Liver (tissue), 9 donors: ENCODE data around the gene DNAH5. TPM values are rescaled to one million over a fixed set of nuclear protein-coding genes. Genes with fewer than 3 reads are reported as not detected.

Source experiments
- DNase-seq: peaks from one replicate; pipeline ENCODE4 v3.0.0-alpha.2; 2017; ENCODE audit warnings: low spot score
- H3K27ac ChIP-seq, 2 donors: one replicate each; pipeline ENCODE4 v1.7.0; 2013; ENCODE audit warnings: inconsistent platforms in 2 of 2, low read length in 2 of 2, control low read depth in 1 of 2, low read depth in 1 of 2, mild to moderate bottlenecking in 1 of 2
- H3K27me3 ChIP-seq, 4 donors: one replicate each; pipeline versions ENCODE4 v1.6.1 to v1.7.0; 2013; ENCODE audit warnings: low read length in 3 of 4, inconsistent platforms in 1 of 4, mild to moderate bottlenecking in 1 of 4, moderate library complexity in 1 of 4; ENCODE audit not compliant: control insufficient read depth in 4 of 4, insufficient read depth in 4 of 4
- H3K36me3 ChIP-seq, 4 donors: one replicate each; pipeline versions ENCODE4 v1.6.1 to v1.7.0; 2013; ENCODE audit warnings: low read length in 3 of 4, mild to moderate bottlenecking in 3 of 4, low read depth in 1 of 4, moderate library complexity in 1 of 4; ENCODE audit not compliant: control insufficient read depth in 4 of 4, insufficient read depth in 3 of 4
- H3K4me1 ChIP-seq, 4 donors: one replicate each; pipeline versions ENCODE4 v1.6.1 to v1.7.0; 2013; ENCODE audit warnings: low read length in 3 of 4, mild to moderate bottlenecking in 3 of 4, moderate library complexity in 1 of 4; ENCODE audit not compliant: control insufficient read depth in 4 of 4, insufficient read depth in 4 of 4
- H3K4me3 ChIP-seq, 3 donors: one replicate each; pipeline versions ENCODE4 v1.6.1 to v1.7.0; 2013; ENCODE audit warnings: low read length in 3 of 3, control low read depth in 1 of 3, low read depth in 1 of 3, mild to moderate bottlenecking in 1 of 3
- H3K9ac ChIP-seq, 2 donors: one replicate each; pipeline ENCODE4 v1.7.0; 2013; ENCODE audit warnings: low read length in 2 of 2, mild to moderate bottlenecking in 2 of 2, moderate library complexity in 2 of 2, control low read depth in 1 of 2, low read depth in 1 of 2
- H3K9me3 ChIP-seq, 4 donors: one replicate each; pipeline versions ENCODE4 v1.6.1 to v1.7.0; 2013; ENCODE audit warnings: low read length in 3 of 4; ENCODE audit not compliant: control insufficient read depth in 4 of 4
- EGR1 ChIP-seq, 2 donors: IDR thresholded peaks; 2 replicates each; pipeline ENCODE4 v1.6.1; 2016 to 2018; ENCODE audit warnings: antibody characterized with exemption in 2 of 2, low read depth in 2 of 2
- FOXA1 ChIP-seq: IDR thresholded peaks from 2 replicates; pipeline ENCODE4 v1.6.1; 2016; ENCODE audit warnings: antibody characterized with exemption
- FOXA2 ChIP-seq: IDR thresholded peaks from 2 replicates; pipeline ENCODE4 v1.6.1; 2016; ENCODE audit warnings: antibody characterized with exemption
- GABPA ChIP-seq, 2 donors: IDR thresholded peaks in 1 of 2; conservative IDR thresholded peaks in 1 of 2; 2 replicates each; pipeline ENCODE4 v1.6.1; 2016; ENCODE audit warnings: antibody characterized with exemption in 2 of 2, mild to moderate bottlenecking in 1 of 2, moderate library complexity in 1 of 2
- HNF4A ChIP-seq, 2 donors: conservative IDR thresholded peaks; 2 replicates each; pipeline ENCODE4 v1.6.1; 2016; ENCODE audit warnings: antibody characterized with exemption in 2 of 2, mild to moderate bottlenecking in 2 of 2
- HNF4G ChIP-seq: IDR thresholded peaks from 2 replicates; pipeline ENCODE4 v1.6.1; 2016; ENCODE audit warnings: antibody characterized with exemption
- JUND ChIP-seq, 2 donors: IDR thresholded peaks; 2 replicates each; pipeline ENCODE4 v1.6.1; 2016; ENCODE audit warnings: antibody characterized with exemption in 2 of 2
- NR2F2 ChIP-seq: IDR thresholded peaks from 2 replicates; pipeline ENCODE4 v1.6.1; 2016; ENCODE audit warnings: antibody characterized with exemption
- RAD21 ChIP-seq, 2 donors: IDR thresholded peaks; 2 replicates each; pipeline ENCODE4 v1.6.1; 2016; ENCODE audit warnings: antibody characterized with exemption in 2 of 2, mild to moderate bottlenecking in 2 of 2
- RXRA ChIP-seq, 2 donors: IDR thresholded peaks; 2 replicates each; pipeline ENCODE4 v1.6.1; 2017 to 2018; ENCODE audit warnings: antibody characterized with exemption in 2 of 2, mild to moderate bottlenecking in 1 of 2
- SP1 ChIP-seq: IDR thresholded peaks from 2 replicates; pipeline ENCODE4 v1.6.1; 2018; ENCODE audit warnings: antibody characterized with exemption, mild to moderate bottlenecking
- TAF1 ChIP-seq: conservative IDR thresholded peaks from 2 replicates; pipeline ENCODE4 v1.6.1; 2016; ENCODE audit warnings: antibody characterized with exemption, mild to moderate bottlenecking
- YY1 ChIP-seq: IDR thresholded peaks from 2 replicates; pipeline ENCODE4 v1.6.1; 2016; ENCODE audit warnings: antibody characterized with exemption, mild to moderate bottlenecking
- WGBS: extraction: QIAGEN DNeasy Blood & Tissue Kit; methylation state at CpG from one replicate; pipeline ENCODE4 v1.1.7; 2013; 5-methylcytosine and 5-hydroxymethylcytosine counted together
- polyA plus RNA-seq, 2 donors: library from polyadenylated mRNA; stranded (reverse) in 1 of 2; unstranded in 1 of 2; fragments of 200-250 nt in 1 of 2; fragments of >200 nt in 1 of 2; fragmentation: Nextera tagmentation in 1 of 2; extraction: Ambion mirVana in 1 of 2; gene quantifications; one replicate each; pipeline versions ENCODE4 v1.2.1 to v1.2.3, GENCODE V29; 2013 to 2015
- total RNA-seq, 2 donors: library from RNA; depleted of rRNA; stranded (reverse); fragments of >200 nt; gene quantifications; one replicate each; pipeline ENCODE4 v1.2.3, GENCODE V29; 2014
- TF ChIP-seq, protein P1 (sequence below): IDR thresholded peaks from 2 replicates; pipeline ENCODE4 v1.6.1; 2016; ENCODE audit warnings: antibody characterized with exemption
- TF ChIP-seq, protein P2 (sequence below): fragments of 150-350 bp; IDR thresholded peaks from 2 replicates; pipeline ENCODE4 v1.5.1; 2017; ENCODE audit warnings: improper control_type of control experiment, low read depth, low read length; ENCODE audit not compliant: missing input control
- TF ChIP-seq, protein P3 (sequence below): IDR thresholded peaks from 2 replicates; pipeline ENCODE4 v1.6.1; 2016; ENCODE audit warnings: antibody characterized with exemption
- TF ChIP-seq, protein P4 (sequence below): IDR thresholded peaks from 2 replicates; pipeline ENCODE4 v1.6.1; 2016; ENCODE audit warnings: antibody characterized with exemption
- TF ChIP-seq, protein P5 (sequence below): IDR thresholded peaks from 2 replicates; pipeline ENCODE4 v1.6.1; 2016; ENCODE audit warnings: antibody characterized with exemption, mild to moderate bottlenecking
- donor health status: healthy.
- donor health status: healthy.
- donor health status: healthy.
- donor health status: healthy.
- donor health status: healthy.

DNAH5 gene
- total and polyA plus RNA-seq, 4 donors = 0.19 to 14.8 (median 4.4) TPM

DNA sequence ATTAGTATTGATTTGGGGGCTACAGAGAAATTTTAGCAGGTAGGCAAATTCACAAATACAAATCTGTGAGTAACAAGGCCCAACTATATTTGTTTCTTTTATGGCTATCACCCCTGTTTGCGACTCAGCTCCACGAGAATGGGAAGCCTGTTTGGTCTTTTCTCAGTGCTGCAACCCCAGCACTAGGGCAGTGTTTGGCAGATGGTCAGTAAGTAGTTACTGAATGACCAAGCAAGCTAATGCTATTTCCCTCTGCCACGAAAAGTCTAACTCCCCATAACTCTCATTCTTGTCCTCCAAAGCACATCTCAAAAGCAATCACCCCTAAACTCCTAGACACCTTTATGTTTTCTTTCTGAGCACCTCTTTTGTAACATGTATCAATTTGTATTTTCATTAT, 245.6 kb downstream of the DNAH5 start:
- H3K4me3 ChIP-seq = no peak overlapping the region
- WGBS = 30% methylated on average over 3 of the region's 3 CpGs
- no peak for DNase-seq
- TF ChIP-seq GABPA (IDR thresholded peaks at IDR 0.05 in 1 of 2, conservative IDR thresholded peaks at IDR 0.05 in 1 of 2) (no peak), FOXA2 (no peak), YY1 (no peak), HNF4A (conservative IDR thresholded peaks at IDR 0.05) (no peak)
- TF ChIP-seq, protein P1, sequence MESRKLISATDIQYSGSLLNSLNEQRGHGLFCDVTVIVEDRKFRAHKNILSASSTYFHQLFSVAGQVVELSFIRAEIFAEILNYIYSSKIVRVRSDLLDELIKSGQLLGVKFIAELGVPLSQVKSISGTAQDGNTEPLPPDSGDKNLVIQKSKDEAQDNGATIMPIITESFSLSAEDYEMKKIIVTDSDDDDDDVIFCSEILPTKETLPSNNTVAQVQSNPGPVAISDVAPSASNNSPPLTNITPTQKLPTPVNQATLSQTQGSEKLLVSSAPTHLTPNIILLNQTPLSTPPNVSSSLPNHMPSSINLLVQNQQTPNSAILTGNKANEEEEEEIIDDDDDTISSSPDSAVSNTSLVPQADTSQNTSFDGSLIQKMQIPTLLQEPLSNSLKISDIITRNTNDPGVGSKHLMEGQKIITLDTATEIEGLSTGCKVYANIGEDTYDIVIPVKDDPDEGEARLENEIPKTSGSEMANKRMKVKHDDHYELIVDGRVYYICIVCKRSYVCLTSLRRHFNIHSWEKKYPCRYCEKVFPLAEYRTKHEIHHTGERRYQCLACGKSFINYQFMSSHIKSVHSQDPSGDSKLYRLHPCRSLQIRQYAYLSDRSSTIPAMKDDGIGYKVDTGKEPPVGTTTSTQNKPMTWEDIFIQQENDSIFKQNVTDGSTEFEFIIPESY = no peak
- H3K4me1 ChIP-seq = peaks cover 0 to 4% (median 0%) of the 10 kb centered on the region in 4 donors
- H3K36me3 ChIP-seq = no peaks in the 10 kb centered on the region
- no peaks in the 10 kb centered on the region for H3K9me3 ChIP-seq
- H3K27me3 ChIP-seq = no peaks in the 10 kb centered on the region
- no peak overlapping the region for H3K27ac ChIP-seq
- H3K9ac ChIP-seq = no peak overlapping the region

DNA sequence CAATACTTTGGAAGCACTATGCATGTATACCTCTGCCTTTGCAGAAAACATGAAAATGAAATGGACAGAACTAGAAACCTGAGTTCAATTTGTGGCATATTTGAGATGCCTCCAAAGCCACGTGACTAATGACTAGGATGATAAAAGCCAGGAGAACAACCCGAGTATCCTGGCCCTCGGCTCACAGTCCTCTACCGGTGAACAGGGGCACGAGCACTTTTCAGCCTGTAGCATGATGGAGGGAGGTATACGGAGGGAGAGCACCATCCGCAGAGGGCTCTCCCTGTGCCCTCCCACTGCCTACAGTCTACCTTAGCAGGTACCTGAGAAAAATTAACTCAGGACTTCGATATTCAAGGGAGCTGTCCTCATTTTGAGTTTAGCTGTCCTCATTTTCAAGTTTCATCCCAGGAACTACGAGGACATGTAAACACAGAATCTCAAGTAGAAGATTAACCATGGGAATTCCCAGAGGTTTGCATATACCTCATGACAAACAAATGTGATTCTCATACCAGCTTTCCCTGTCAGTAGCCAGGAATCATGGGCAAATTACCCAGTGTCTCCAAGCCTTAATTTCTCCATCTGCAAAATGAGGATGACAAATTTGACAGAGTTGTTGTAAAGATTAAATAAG, 249.3 kb downstream of the DNAH5 start:
- H3K36me3 ChIP-seq = no peaks in the 10 kb centered on the region
- no peak for DNase-seq
- no peaks in the 10 kb centered on the region for H3K9me3 ChIP-seq
- 21% methylated on average over 9 of the region's 9 CpGs for WGBS
- H3K9ac ChIP-seq = no peak overlapping the region
- no peaks in the 10 kb centered on the region for H3K27me3 ChIP-seq
- no peak overlapping the region for H3K27ac ChIP-seq
- peaks cover 0 to 4% (median 0%) of the 10 kb centered on the region in 4 donors for H3K4me1 ChIP-seq
- no peak overlapping the region for H3K4me3 ChIP-seq
- peak in 1 of 2 donors; percentile 71 for TF ChIP-seq RXRA (IDR thresholded peaks at IDR 0.05)
- peak; percentile 31 for TF ChIP-seq SP1
- TF ChIP-seq, protein P2, sequence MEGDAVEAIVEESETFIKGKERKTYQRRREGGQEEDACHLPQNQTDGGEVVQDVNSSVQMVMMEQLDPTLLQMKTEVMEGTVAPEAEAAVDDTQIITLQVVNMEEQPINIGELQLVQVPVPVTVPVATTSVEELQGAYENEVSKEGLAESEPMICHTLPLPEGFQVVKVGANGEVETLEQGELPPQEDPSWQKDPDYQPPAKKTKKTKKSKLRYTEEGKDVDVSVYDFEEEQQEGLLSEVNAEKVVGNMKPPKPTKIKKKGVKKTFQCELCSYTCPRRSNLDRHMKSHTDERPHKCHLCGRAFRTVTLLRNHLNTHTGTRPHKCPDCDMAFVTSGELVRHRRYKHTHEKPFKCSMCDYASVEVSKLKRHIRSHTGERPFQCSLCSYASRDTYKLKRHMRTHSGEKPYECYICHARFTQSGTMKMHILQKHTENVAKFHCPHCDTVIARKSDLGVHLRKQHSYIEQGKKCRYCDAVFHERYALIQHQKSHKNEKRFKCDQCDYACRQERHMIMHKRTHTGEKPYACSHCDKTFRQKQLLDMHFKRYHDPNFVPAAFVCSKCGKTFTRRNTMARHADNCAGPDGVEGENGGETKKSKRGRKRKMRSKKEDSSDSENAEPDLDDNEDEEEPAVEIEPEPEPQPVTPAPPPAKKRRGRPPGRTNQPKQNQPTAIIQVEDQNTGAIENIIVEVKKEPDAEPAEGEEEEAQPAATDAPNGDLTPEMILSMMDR = no peak
- TF ChIP-seq, protein P3, sequence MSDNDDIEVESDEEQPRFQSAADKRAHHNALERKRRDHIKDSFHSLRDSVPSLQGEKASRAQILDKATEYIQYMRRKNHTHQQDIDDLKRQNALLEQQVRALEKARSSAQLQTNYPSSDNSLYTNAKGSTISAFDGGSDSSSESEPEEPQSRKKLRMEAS = no peak
- no peak for TF ChIP-seq NR2F2
- no peak for TF ChIP-seq TAF1
- no peak for TF ChIP-seq EGR1 (IDR thresholded peaks at IDR 0.05; ENCODE audit: low read depth in 2 of 2)
- TF ChIP-seq JUND (IDR thresholded peaks at IDR 0.05) = no peak
- TF ChIP-seq GABPA (IDR thresholded peaks at IDR 0.05 in 1 of 2, conservative IDR thresholded peaks at IDR 0.05 in 1 of 2) = no peak
- TF ChIP-seq FOXA1 = no peak
- peak in 1 of 2 donors; percentile 52 for TF ChIP-seq RAD21 (IDR thresholded peaks at IDR 0.05)
- TF ChIP-seq, protein P4, sequence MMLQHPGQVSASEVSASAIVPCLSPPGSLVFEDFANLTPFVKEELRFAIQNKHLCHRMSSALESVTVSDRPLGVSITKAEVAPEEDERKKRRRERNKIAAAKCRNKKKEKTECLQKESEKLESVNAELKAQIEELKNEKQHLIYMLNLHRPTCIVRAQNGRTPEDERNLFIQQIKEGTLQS = no peak
- TF ChIP-seq YY1 = no peak
- no peak for TF ChIP-seq FOXA2
- TF ChIP-seq, protein P5, sequence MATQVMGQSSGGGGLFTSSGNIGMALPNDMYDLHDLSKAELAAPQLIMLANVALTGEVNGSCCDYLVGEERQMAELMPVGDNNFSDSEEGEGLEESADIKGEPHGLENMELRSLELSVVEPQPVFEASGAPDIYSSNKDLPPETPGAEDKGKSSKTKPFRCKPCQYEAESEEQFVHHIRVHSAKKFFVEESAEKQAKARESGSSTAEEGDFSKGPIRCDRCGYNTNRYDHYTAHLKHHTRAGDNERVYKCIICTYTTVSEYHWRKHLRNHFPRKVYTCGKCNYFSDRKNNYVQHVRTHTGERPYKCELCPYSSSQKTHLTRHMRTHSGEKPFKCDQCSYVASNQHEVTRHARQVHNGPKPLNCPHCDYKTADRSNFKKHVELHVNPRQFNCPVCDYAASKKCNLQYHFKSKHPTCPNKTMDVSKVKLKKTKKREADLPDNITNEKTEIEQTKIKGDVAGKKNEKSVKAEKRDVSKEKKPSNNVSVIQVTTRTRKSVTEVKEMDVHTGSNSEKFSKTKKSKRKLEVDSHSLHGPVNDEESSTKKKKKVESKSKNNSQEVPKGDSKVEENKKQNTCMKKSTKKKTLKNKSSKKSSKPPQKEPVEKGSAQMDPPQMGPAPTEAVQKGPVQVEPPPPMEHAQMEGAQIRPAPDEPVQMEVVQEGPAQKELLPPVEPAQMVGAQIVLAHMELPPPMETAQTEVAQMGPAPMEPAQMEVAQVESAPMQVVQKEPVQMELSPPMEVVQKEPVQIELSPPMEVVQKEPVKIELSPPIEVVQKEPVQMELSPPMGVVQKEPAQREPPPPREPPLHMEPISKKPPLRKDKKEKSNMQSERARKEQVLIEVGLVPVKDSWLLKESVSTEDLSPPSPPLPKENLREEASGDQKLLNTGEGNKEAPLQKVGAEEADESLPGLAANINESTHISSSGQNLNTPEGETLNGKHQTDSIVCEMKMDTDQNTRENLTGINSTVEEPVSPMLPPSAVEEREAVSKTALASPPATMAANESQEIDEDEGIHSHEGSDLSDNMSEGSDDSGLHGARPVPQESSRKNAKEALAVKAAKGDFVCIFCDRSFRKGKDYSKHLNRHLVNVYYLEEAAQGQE = no peak
- TF ChIP-seq, protein P1 = no peak
- TF ChIP-seq HNF4G = no peak
- peak in 1 of 2 donors; percentile 52 for TF ChIP-seq HNF4A (conservative IDR thresholded peaks at IDR 0.05)
